Hepatocyte (in vitro differentiated cells): ENCODE measurements around the gene AZIN2. TPM values are rescaled to one million over a fixed set of nuclear protein-coding genes. Genes with fewer than 3 reads are reported as not detected.
A peak's percentile ranks its signal among the peaks of the same experiment; 100 is the strongest.

Source experiments
- DNase-seq: peaks from one replicate; pipeline ENCODE4 v3.0.0-alpha.2; 2016; ENCODE audit warnings: low spot score
- H2AFZ ChIP-seq: fragments of 200-600 bp; sonication (generic); 2 replicates; pipeline ENCODE4 v1.6.0; 2016; ENCODE audit warnings: antibody characterized with exemption, mild to moderate bottlenecking
- H3K27ac ChIP-seq: fragments of 200-600 bp; sonication (generic); 2 replicates; pipeline ENCODE4 v1.5.1; 2016; ENCODE audit warnings: mild to moderate bottlenecking
- H3K27me3 ChIP-seq: fragments of 200-600 bp; sonication (generic); 2 replicates; pipeline ENCODE4 v1.6.1; 2016
- H3K36me3 ChIP-seq: fragments of 200-600 bp; sonication (generic); replicated peaks from 2 replicates; pipeline ENCODE4 v1.5.1; 2016; ENCODE audit warnings: low read depth; ENCODE audit not compliant: insufficient read depth
- H3K4me1 ChIP-seq: fragments of 200-600 bp; sonication (generic); 2 replicates; pipeline ENCODE4 v1.5.1; 2016; ENCODE audit warnings: mild to moderate bottlenecking, moderate library complexity; ENCODE audit not compliant: insufficient read depth
- H3K4me2 ChIP-seq: fragments of 200-600 bp; sonication (generic); 2 replicates; pipeline ENCODE4 v1.6.0; 2016
- H3K4me3 ChIP-seq: fragments of 200-600 bp; sonication (generic); 2 replicates; pipeline ENCODE4 v1.5.1; 2016; ENCODE audit warnings: mild to moderate bottlenecking
- H3K79me2 ChIP-seq: fragments of 200-600 bp; sonication (generic); 2 replicates; pipeline ENCODE4 v1.6.0; 2017; ENCODE audit warnings: mild to moderate bottlenecking
- H3K9me2 ChIP-seq: fragments of 200-600 bp; sonication (generic); replicated peaks from 2 replicates; pipeline ENCODE4 v1.6.0; 2017; ENCODE audit warnings: mild to moderate bottlenecking; ENCODE audit not compliant: insufficient read depth
- H3K9me3 ChIP-seq: fragments of 200-600 bp; sonication (generic); 2 replicates; pipeline ENCODE4 v1.5.1; 2016; ENCODE audit warnings: low read depth, mild to moderate bottlenecking
- H4K20me1 ChIP-seq: fragments of 200-600 bp; sonication (generic); 2 replicates; pipeline ENCODE4 v1.6.0; 2016; ENCODE audit warnings: mild to moderate bottlenecking; ENCODE audit not compliant: insufficient read depth, poor library complexity, severe bottlenecking
- EZH2 ChIP-seq: fragments of 200-600 bp; sonication (generic); IDR thresholded peaks from 2 replicates; pipeline ENCODE4 v1.6.1; 2016; ENCODE audit warnings: antibody characterized with exemption, mild to moderate bottlenecking, borderline replicate concordance
- EZH2phosphoT487 ChIP-seq: fragments of 200-600 bp; sonication (generic); IDR thresholded peaks from one replicate; pipeline ENCODE4 v1.6.1; 2018; ENCODE audit warnings: antibody characterized with exemption, mild to moderate bottlenecking, low read depth, moderate library complexity; ENCODE audit not compliant: unreplicated experiment, severe bottlenecking
- WGBS: methylation state at CpG from one replicate; pipeline ENCODE4 v1.1.6; 2016; ENCODE audit warnings: low lambda C conversion rate; ENCODE audit errors: missing lambda C conversion rate; 5-methylcytosine and 5-hydroxymethylcytosine counted together
- polyA plus RNA-seq: library from polyadenylated mRNA; unstranded; fragments of >200 nt; fragmentation: Nextera tagmentation; extraction: Ambion mirVana; gene quantifications from 2 replicates; pipeline ENCODE4 v1.2.1, GENCODE V29; 2016
- total RNA-seq: library from RNA; depleted of rRNA; stranded (reverse); fragments of >200 nt; gene quantifications from 2 replicates; pipeline ENCODE4 v1.2.3, GENCODE V29; 2014
- TF ChIP-seq, protein P1 (sequence below): fragments of 200-600 bp; sonication (generic); IDR thresholded peaks from 2 replicates; pipeline ENCODE4 v1.5.1; 2016; ENCODE audit warnings: antibody characterized with exemption, mild to moderate bottlenecking; ENCODE audit not compliant: poor library complexity

AZIN2 gene
- total and polyA plus RNA-seq, 2 experiments from 2014 or later = 1.8 to 2.8 TPM

DNA sequence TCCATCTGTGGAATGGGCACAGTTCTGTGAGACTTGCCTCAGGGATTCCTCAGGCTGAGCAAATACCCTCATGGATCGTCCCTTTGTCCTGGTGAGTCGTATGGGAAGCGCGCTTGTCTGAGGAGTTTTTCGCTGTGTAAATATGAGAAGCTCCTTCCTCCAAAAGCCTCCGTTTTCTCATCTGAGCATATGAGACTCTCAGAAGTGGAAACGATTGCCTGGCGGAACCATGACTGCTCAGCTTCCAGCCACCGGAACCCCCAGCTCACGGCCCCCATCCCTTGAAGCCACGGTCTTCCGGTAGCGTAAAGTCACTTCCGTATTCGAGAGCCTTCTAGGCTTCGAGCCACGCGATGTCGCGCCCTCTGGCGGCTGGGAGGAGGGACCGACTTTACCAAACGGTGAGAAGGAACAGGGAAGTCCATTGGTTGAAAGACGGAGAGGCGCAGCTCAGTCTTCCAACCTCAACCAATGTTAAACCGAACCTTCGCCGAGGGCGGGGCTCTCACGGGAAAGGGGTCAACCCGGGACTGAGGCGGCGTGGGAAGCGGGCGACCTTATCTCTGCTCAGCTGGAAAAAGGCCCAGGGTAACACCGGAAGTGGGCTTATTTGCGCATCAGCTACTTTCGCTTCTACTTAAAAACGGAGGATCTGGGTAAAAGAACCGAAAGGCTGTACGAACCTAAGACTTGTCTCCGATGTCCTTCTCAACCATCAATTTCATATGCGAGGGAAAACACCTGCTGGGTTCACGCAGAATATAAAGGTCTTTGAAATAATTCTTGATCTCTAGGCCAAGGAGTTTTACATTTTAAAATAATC lies 46.3 kb downstream of the AZIN2 start:
- no peaks in the 10 kb centered on the region for H3K27me3 ChIP-seq
- 82% methylated on average over 44 of the region's 44 CpGs for WGBS
- no peak overlapping the region for H3K4me3 ChIP-seq
- H3K36me3 ChIP-seq = no peaks in the 10 kb centered on the region
- TF ChIP-seq, protein P1, sequence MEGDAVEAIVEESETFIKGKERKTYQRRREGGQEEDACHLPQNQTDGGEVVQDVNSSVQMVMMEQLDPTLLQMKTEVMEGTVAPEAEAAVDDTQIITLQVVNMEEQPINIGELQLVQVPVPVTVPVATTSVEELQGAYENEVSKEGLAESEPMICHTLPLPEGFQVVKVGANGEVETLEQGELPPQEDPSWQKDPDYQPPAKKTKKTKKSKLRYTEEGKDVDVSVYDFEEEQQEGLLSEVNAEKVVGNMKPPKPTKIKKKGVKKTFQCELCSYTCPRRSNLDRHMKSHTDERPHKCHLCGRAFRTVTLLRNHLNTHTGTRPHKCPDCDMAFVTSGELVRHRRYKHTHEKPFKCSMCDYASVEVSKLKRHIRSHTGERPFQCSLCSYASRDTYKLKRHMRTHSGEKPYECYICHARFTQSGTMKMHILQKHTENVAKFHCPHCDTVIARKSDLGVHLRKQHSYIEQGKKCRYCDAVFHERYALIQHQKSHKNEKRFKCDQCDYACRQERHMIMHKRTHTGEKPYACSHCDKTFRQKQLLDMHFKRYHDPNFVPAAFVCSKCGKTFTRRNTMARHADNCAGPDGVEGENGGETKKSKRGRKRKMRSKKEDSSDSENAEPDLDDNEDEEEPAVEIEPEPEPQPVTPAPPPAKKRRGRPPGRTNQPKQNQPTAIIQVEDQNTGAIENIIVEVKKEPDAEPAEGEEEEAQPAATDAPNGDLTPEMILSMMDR = peak; percentile 19
- TF ChIP-seq EZH2phosphoT487 (no peak), EZH2 (no peak)
- no peak overlapping the region for H3K4me2 ChIP-seq
- DNase-seq = peak; percentile 55
- no peak overlapping the region for H2AFZ ChIP-seq
- no peaks in the 10 kb centered on the region for H3K9me2 ChIP-seq
- H3K9me3 ChIP-seq = no peaks in the 10 kb centered on the region
- H3K4me1 ChIP-seq = no peaks in the 10 kb centered on the region
- no peak overlapping the region for H3K27ac ChIP-seq
- no peaks in the 10 kb centered on the region for H4K20me1 ChIP-seq
- H3K79me2 ChIP-seq = no peaks in the 10 kb centered on the region

DNA sequence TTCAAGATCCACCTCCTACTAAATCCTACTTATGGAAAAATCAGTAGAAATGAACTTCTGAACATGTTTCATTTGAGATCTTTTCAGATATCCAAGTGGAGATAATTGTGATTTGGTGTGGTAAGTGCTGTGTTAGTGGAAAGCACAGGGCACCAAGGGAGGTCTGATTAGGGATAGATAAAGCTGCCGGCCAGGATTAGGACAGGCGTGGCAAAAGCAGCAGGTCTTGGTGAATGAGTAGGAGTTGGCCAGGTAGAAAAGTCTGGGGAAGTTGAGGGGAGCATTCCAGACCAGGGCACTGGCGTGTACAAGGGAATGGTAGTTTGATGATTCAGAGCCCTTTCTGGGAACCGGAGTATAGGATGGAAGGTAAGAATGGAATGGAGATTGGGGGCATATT lies 47.8 kb downstream of the AZIN2 start:
- Histone ChIP-seq H3K4me2 (no peak overlapping the region), H3K9me3 (no peaks in the 10 kb centered on the region), H4K20me1 (no peaks in the 10 kb centered on the region), H3K79me2 (no peaks in the 10 kb centered on the region), H2AFZ (no peak overlapping the region), H3K9me2 (no peaks in the 10 kb centered on the region), H3K27me3 (no peaks in the 10 kb centered on the region), H3K27ac (no peak overlapping the region), H3K36me3 (no peaks in the 10 kb centered on the region), H3K4me1 (no peaks in the 10 kb centered on the region), H3K4me3 (no peak overlapping the region)
- no peak for DNase-seq
- TF ChIP-seq EZH2phosphoT487 = no peak
- WGBS = 62% methylated on average over 4 of the region's 4 CpGs

DNA sequence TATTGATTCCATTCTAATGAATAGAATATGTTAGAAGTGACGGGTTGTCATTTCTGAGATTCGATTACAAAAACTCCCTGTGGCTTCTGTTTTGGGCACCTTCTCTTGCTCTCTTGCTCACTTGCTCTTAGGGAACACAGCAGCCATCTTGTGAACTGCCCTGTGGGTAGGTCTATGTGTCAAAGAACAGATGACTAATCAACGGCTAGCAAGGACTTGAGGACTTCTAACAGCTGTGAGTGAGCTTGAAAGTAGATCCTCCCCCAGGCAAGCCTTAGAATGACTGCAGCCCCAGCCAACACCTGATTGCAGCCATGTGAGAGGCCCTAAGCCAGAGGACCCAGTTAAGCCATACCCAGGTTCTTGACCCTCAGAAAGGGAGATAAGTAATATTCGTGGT lies 49.3 kb downstream of the AZIN2 start:
- Histone ChIP-seq H3K36me3 (no peaks in the 10 kb centered on the region), H3K9me2 (no peaks in the 10 kb centered on the region), H3K4me3 (no peak overlapping the region), H3K4me2 (no peak overlapping the region), H3K27ac (no peak overlapping the region), H3K9me3 (no peaks in the 10 kb centered on the region), H3K27me3 (no peaks in the 10 kb centered on the region), H4K20me1 (no peaks in the 10 kb centered on the region), H2AFZ (no peak overlapping the region), H3K79me2 (no peaks in the 10 kb centered on the region), H3K4me1 (no peaks in the 10 kb centered on the region)
- WGBS = 80% methylated on average over 4 of the region's 4 CpGs
- no peak for DNase-seq
- TF ChIP-seq, protein P1 = no peak
- no peak for TF ChIP-seq EZH2
- no peak for TF ChIP-seq EZH2phosphoT487

DNA sequence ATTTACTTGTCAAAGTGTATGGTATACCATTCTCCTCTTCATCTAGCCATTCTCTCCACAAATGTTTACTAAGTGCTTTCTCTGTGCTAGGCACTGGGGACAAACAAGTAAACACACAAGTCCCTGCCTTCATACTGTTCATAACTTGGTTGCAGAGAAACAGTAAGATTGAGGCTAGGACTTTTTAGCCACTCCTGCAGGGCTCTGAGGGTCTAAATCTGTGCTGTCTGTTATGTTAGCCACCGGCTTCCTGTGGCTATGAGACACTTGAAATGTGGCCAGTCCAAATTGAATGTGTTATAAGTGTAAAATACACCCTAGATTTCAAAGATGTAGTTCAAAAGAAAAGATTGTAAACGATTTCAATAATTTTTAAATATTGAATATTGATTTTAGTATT lies 50.2 kb downstream of the AZIN2 start:
- no peaks in the 10 kb centered on the region for H3K9me3 ChIP-seq
- no peaks in the 10 kb centered on the region for H3K36me3 ChIP-seq
- H3K27me3 ChIP-seq = no peaks in the 10 kb centered on the region
- no peaks in the 10 kb centered on the region for H4K20me1 ChIP-seq
- DNase-seq = no peak
- H3K4me3 ChIP-seq = no peak overlapping the region
- no peaks in the 10 kb centered on the region for H3K4me1 ChIP-seq
- no peak overlapping the region for H3K27ac ChIP-seq
- H3K9me2 ChIP-seq = no peaks in the 10 kb centered on the region
- H2AFZ ChIP-seq = no peak overlapping the region
- H3K79me2 ChIP-seq = no peaks in the 10 kb centered on the region
- TF ChIP-seq EZH2phosphoT487 = no peak
- TF ChIP-seq, protein P1 = no peak
- no peak for TF ChIP-seq EZH2
- 78% methylated on average over 2 of the region's 2 CpGs for WGBS
- H3K4me2 ChIP-seq = no peak overlapping the region
